Globus pallidus (tissue), 1 donor: ENCODE measurements around the gene CD81.

Experiments used
- DNase-seq: peaks from one replicate; pipeline ENCODE4 v3.0.0-alpha.2; 2015; ENCODE audit warnings: low spot score

CD81 gene

DNA sequence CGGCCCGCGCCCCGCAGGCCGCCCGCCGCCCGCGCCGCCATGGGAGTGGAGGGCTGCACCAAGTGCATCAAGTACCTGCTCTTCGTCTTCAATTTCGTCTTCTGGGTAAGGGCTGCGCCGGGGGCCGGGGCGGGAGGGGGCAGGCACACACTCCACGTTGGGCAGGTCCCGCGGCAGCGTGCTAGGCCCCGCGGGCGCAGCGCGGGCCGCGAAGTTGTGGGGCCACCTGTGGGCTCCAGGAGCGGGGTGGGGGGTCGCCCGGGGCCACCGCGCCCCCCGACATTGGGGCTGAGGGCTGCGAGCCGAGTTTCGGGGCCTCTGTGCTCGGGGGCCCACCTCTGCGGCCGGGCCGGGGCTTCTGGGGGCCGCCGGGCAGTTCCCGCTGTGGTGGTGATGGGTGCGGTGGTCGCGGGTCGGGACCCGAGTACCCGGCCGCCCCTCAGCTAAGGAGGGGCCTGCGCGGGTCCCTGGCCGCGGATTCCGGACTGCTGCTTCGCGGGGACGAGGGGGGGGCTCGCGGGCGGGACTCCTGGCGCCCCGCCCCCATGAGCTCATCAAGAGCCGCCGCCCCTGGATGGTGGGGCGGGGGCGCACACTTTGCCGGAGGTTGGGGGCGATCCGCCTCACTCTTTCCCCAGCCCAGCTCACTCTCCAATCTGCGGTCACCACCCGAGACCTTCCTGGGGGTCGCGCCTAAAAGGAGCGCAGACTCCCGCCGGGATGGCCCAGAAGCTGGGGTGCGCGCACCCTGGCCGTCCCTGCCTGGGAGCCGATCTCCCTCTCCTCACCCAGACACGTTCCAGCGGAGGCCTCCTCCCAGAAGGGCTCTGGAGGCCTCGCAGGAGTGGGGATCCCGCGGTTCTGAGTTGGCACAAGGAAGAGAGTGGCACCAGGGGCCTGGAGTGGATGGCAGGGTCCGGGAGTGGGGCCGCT, 667 bp downstream of the CD81 start:
- DNase-seq: no peak

GRCh38 chr11:2378527-2379210, 1.6 kb downstream of the CD81 start:
- DNase-seq: no peak

DNA sequence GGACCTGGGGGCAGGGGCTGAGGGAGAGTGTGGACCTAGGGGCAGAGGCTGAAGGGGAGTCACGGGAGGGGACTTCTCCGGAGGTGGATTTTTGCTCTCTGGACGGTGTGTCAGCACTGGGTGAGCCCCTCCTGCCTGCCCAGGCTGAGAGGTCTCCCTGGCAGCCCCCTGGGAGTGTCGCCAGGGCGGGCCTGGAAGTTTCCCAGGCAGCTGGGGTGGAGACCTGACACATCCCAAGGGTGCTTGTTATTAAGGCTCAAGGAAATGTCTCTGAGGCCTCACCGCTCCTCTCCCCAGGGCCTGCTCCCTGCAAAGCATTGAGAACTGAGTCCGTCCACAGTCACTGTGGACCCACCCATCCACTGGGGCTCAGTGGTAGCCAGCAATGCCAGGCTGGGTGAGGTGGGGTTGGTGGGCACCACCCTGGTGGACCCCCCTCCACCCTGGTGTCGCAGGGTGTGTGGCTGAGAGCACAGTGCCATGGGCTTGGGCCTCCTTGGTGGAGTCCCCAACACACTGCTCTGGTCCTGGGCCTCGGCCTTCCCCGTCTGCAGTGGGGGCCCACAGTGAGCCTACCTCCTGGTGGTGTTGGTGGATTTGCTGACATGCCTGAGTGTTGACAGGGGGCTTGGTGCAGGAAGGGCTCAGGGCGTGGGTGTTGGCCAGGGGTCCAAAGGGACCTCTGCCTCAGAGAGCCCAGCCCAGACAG, 2.5 kb downstream of the CD81 start:
- DNase-seq: no peak

DNA sequence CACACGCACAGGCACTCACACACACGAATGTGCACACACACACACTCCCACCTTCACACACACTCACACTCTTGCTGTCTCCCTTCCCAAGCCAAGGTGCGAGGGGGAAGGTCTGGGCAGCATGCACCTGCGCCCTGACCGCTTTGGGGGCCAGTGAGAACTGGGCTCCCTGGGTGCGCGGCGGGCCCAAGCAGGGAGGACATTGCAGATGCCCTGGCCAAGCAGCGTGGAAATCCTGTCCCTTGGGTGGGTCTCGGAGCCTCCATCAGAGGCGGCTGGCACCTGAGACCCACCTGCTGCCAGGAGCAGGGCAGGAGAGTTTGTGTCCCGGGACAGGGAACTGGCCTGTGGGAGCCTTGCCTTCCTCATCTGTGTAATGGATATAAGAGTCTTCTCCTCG, 3.3 kb downstream of the CD81 start:
- no peak for DNase-seq

GRCh38 chr11:2380807-2381350, 3.8 kb downstream of the CD81 start:
- peak; percentile 70 for DNase-seq

GRCh38 chr11:2381494-2382128, 4.5 kb downstream of the CD81 start:
- no peak for DNase-seq

- DNase-seq: no peak
Observed at GRCh38 chr11:2382129-2382517, 5.0 kb downstream of the CD81 start.

- DNase-seq: no peak
Observed at GRCh38 chr11:2382936-2383851, 6.1 kb downstream of the CD81 start.

- DNase-seq: peak; percentile 64
Observed at GRCh38 chr11:2383852-2384804, 7.0 kb downstream of the CD81 start.

- DNase-seq: no peak
Observed at GRCh38 chr11:2385156-2386151, 8.3 kb downstream of the CD81 start.

DNA sequence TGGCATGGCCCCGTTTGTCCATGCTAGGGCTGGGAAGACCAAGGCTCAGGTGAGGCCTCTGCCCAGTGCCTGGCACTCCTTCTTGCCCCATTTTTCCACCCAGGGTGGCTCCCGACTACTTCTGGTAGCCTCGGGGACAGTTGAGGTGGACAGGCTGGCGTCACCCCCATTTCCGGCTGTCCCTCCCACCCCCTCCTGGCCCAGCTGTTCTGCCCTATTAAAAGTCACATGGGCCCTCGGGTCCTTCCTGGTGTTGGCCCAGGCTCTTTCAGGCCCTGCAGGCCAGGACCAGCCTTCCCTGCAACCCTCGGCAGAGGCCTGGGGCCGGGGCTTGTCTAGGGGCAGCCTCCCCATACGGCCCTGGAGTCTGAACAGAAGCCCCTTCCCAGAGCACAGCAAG, 9.5 kb downstream of the CD81 start:
- no peak for DNase-seq

DNA sequence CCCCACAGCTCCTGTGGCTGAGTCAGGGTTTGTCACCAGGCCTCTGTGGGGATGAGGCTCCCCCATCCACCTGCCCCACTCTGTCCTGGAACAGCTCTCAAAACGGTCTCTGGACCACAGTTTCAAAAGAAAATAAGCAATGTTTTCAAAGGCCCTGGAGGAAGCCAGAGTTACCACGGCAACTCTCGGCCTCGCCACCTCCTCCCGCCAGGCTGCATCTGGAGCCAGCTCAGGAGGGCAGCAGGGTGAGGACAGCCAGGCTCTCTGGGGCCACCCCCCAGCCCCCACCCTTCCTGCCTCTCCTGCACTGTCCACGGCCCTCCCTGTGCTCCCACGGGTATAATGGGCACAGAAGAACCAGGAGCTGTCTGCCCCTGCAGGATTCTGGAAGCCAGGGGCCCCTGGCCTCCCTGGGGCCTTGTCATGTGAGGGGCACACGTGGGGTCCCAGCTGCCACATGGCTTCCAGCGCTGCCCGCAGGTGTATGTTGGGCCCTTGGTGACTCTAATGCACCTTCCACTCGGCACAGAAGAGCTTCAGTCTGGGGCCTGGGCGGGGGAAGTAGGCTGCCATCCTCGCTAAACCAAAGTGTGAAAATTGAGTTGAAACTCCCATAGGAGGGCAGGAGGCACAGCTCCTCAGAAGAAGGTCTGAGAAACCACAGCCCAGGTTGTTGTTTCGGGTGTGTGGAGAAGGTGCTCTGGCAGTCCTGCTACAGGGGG, 10.3 kb downstream of the CD81 start:
- DNase-seq: peak; percentile 61

- no peak for DNase-seq
Observed at GRCh38 chr11:2388431-2389376, 11.6 kb downstream of the CD81 start.

DNA sequence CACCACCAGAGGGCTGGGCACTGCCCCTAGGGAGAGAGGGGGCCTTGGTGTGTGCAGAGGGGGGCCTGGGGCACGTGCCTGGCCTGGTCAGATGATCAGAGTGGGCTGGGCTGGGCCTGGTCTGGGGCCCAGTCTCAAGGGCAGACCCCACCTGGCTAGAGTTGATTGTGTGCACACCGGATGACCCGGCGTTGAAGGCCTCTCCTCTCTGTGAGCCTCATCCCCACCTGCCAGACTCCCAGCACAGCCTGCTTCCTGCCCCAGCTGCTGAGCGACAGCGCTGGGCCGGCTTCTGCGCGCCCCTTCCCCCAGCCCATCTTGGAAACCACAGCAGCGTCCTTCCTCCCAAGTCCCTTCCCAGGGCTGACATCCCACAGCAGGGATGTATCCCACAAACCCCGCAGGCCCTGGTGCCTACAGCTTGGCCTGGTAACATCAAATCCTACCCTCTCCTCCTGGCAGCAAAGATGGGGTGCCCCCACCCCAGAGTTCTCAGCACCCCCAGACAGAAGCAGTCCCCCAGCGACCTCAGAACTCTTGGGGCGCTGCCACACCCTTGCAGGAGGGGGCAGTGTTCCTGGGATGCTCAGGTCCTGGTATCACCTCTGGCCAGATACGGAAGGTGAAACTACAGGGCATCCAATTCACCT, 12.4 kb downstream of the CD81 start:
- no peak for DNase-seq

- no peak for DNase-seq
Observed at GRCh38 chr11:2390091-2390724, 13.1 kb downstream of the CD81 start.
